ES-I3 (cell line): ENCODE measurements around the gene GP2.
A peak's percentile ranks its signal among the peaks of the same experiment; 100 is the strongest.

Experiments used
- H3K36me3 ChIP-seq: 2 replicates; pipeline ENCODE4 v1.6.1; 2013; ENCODE audit warnings: mild to moderate bottlenecking, low read length, control low read depth, moderate library complexity; ENCODE audit not compliant: insufficient read depth
- H3K4me1 ChIP-seq: 2 replicates; pipeline ENCODE4 v1.6.1; 2013; ENCODE audit warnings: mild to moderate bottlenecking, control low read depth, low read length; ENCODE audit not compliant: insufficient read depth
- H3K9ac ChIP-seq: 2 replicates; pipeline ENCODE4 v1.6.1; 2013; ENCODE audit warnings: low read depth, mild to moderate bottlenecking, low read length, moderate library complexity
- H3K9me3 ChIP-seq: 2 replicates; pipeline ENCODE4 v1.6.1; 2013; ENCODE audit warnings: mild to moderate bottlenecking, low read length, moderate library complexity; ENCODE audit not compliant: control insufficient read depth, insufficient read depth

The GP2 gene

DNA sequence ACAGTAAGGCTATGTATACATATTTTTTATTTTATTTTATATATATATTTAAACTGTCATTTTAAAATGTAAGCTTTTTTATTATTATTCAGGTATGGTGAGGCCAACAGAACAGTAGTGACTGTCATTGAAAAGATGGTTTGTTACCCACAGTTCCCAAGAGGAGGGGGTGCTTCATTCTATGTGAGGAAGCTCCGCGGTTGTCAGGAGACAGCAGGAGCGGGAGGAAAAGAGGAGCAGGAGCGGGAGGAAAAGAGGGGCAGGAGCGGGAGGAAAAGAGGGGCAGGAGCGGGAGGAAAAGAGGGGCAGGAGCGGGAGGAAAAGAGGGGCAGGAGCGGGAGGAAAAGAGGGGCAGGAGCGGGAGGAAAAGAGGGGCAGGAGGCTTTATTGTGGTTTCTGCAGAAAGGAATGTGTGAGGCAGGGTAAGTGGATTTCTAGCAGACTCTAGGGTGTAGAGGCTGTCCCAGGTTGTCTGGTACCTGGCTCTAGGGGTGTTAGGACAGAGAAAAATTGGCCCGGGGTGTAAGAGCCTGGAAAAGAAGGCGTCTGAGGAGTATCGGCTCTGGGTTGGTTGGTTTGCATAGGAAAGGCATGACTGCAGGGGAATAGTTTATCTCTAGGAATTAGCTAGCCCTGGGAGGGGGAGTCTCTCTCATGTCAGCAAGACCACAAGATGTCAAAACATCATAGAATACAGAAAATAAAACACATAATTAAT lies 64.0 kb downstream of the GP2 start:
- peak overlapping the region; percentile 24; the same call in 1 of the 2 replicates for H3K9ac ChIP-seq
- H3K4me1 ChIP-seq: peaks cover 8% of the 10 kb centered on the region
- H3K9me3 ChIP-seq: peaks cover 6% of the 10 kb centered on the region
- no peaks in the 10 kb centered on the region for H3K36me3 ChIP-seq

- peaks cover 6% of the 10 kb centered on the region for H3K4me1 ChIP-seq
- peaks cover 6% of the 10 kb centered on the region for H3K9me3 ChIP-seq
- no peak overlapping the region for H3K9ac ChIP-seq
- H3K36me3 ChIP-seq: no peaks in the 10 kb centered on the region
Measured at GRCh38 chr16:20262248-20262647, 65.1 kb downstream of the GP2 start.

- Histone ChIP-seq H3K4me1 (peaks cover 11% of the 10 kb centered on the region), H3K9ac (no peak overlapping the region), H3K9me3 (peaks cover 6% of the 10 kb centered on the region), H3K36me3 (no peaks in the 10 kb centered on the region)
Measured at GRCh38 chr16:20260215-20261009, 66.9 kb downstream of the GP2 start.
